Neural cell (in vitro differentiated cells): ENCODE results near the gene RPS6KA2. TPM values are rescaled to one million over a fixed set of nuclear protein-coding genes. Genes with fewer than 3 reads are reported as not detected.

Experiments used
- H2AFZ ChIP-seq: fragments of 200-600, 300-800 bp; sonication (generic), shearing (Covaris generic); 2 replicates; pipeline ENCODE4 v1.6.0; 2014; ENCODE audit warnings: low read depth, mild to moderate bottlenecking, antibody characterized with exemption, low read length, moderate library complexity
- H3F3A ChIP-seq: fragments of 200-600 bp; shearing (Covaris generic); 2 replicates; pipeline ENCODE4 v1.6.1; 2016; ENCODE audit warnings: mild to moderate bottlenecking, moderate library complexity, mixed read lengths, antibody characterized with exemption, low read length; ENCODE audit not compliant: insufficient read depth, poor library complexity, severe bottlenecking
- H3K27ac ChIP-seq: fragments of 200-600, 300-800 bp; sonication (generic), shearing (Covaris generic); 2 replicates; pipeline ENCODE4 v1.5.1; 2014; ENCODE audit warnings: mild to moderate bottlenecking, low read length, moderate library complexity
- H3K27me3 ChIP-seq: fragments of 300-800, 200-600 bp; sonication (generic), shearing (Covaris generic); 2 replicates; pipeline ENCODE4 v1.6.0; 2014; ENCODE audit warnings: mild to moderate bottlenecking, low read depth, low read length, moderate library complexity; ENCODE audit not compliant: insufficient read depth
- H3K36me3 ChIP-seq: fragments of 300-800, 200-600 bp; sonication (generic), shearing (Covaris generic); 2 replicates; pipeline ENCODE4 v1.5.1; 2014; ENCODE audit warnings: mild to moderate bottlenecking, antibody characterized with exemption, low read length, moderate library complexity; ENCODE audit not compliant: insufficient read depth
- H3K4me2 ChIP-seq: fragments of 300-800, 200-600 bp; sonication (generic), shearing (Covaris generic); 2 replicates; pipeline ENCODE4 v1.6.0; 2014; ENCODE audit warnings: mild to moderate bottlenecking, low read length
- H3K4me3 ChIP-seq: fragments of 300-800, 200-600 bp; sonication (generic), shearing (Covaris generic); 2 replicates; pipeline ENCODE4 v1.5.1; 2014; ENCODE audit warnings: mild to moderate bottlenecking, low read length, moderate library complexity
- H3K79me2 ChIP-seq: fragments of 200-600 bp; shearing (Covaris generic); replicated peaks from 2 replicates; pipeline ENCODE4 v1.6.0; 2014; ENCODE audit warnings: mild to moderate bottlenecking, low read length, moderate library complexity; ENCODE audit not compliant: insufficient read depth
- H3K9ac ChIP-seq: fragments of 300-800, 200-600 bp; sonication (generic), shearing (Covaris generic); 2 replicates; pipeline ENCODE4 v1.6.1; 2016; ENCODE audit warnings: mild to moderate bottlenecking, low read length, mixed read lengths
- H3K9me2 ChIP-seq: fragments of 200-600 bp; shearing (Covaris generic); 2 replicates; pipeline ENCODE4 v1.6.1; 2016; ENCODE audit warnings: mild to moderate bottlenecking, low read length, mixed read lengths; ENCODE audit not compliant: insufficient read depth
- H3K9me3 ChIP-seq: fragments of 200-600, 300-800 bp; sonication (generic), shearing (Covaris generic); 2 replicates; pipeline ENCODE4 v1.6.1; 2016; ENCODE audit warnings: mild to moderate bottlenecking, mixed run types, low read length, moderate library complexity, mixed read lengths
- H4K20me1 ChIP-seq: fragments of 200-600 bp; shearing (Covaris generic); 2 replicates; pipeline ENCODE4 v1.6.1; 2016; ENCODE audit warnings: mild to moderate bottlenecking, mixed run types; ENCODE audit not compliant: insufficient read depth
- EP300 ChIP-seq: fragments of 450-650 bp; conservative IDR thresholded peaks from 2 replicates; pipeline ENCODE4 v1.6.1; 2014; ENCODE audit warnings: antibody characterized with exemption, mild to moderate bottlenecking, moderate library complexity; ENCODE audit not compliant: poor library complexity, severe bottlenecking
- EZH2 ChIP-seq: fragments of 200-600, 300-800 bp; shearing (Covaris generic), sonication (generic); IDR thresholded peaks from 2 replicates; pipeline ENCODE4 v1.6.1; 2014; ENCODE audit warnings: antibody characterized with exemption, low read length, borderline replicate concordance, mild to moderate bottlenecking; ENCODE audit not compliant: insufficient read depth, poor library complexity, severe bottlenecking
- MXI1 ChIP-seq: fragments of 450-650 bp; conservative IDR thresholded peaks from 2 replicates; pipeline ENCODE4 v1.6.1; 2014; ENCODE audit warnings: antibody characterized with exemption, mild to moderate bottlenecking; ENCODE audit not compliant: poor library complexity, severe bottlenecking
- POLR2AphosphoS5 ChIP-seq: IDR thresholded peaks from 2 replicates; pipeline ENCODE4 v1.6.1; 2012
- RAD21 ChIP-seq: fragments of 450-650 bp; conservative IDR thresholded peaks from 2 replicates; pipeline ENCODE4 v1.6.1; 2014; ENCODE audit warnings: antibody characterized with exemption, mild to moderate bottlenecking, moderate library complexity
- SMC3 ChIP-seq: fragments of 450-650 bp; conservative IDR thresholded peaks from 2 replicates; pipeline ENCODE4 v1.6.1; 2014; ENCODE audit warnings: antibody characterized with exemption, mild to moderate bottlenecking, moderate library complexity; ENCODE audit not compliant: poor library complexity
- TAF1 ChIP-seq: IDR thresholded peaks from 2 replicates; pipeline ENCODE4 v1.6.1; 2012; ENCODE audit warnings: low read depth
- polyA plus RNA-seq: library from polyadenylated mRNA; depleted of rRNA; stranded (reverse); fragments of >200 nt; gene quantifications from 2 replicates; pipeline ENCODE4 v1.2.3, GENCODE V29; 2014
- TF ChIP-seq, protein P1 (sequence below): fragments of 450-650 bp; IDR thresholded peaks from 2 replicates; pipeline ENCODE4 v1.5.1; 2014; ENCODE audit warnings: antibody characterized with exemption, mild to moderate bottlenecking, moderate library complexity; ENCODE audit not compliant: poor library complexity, severe bottlenecking
- TF ChIP-seq, protein P2 (sequence below): IDR thresholded peaks from 2 replicates; pipeline ENCODE4 v1.6.1; 2012; ENCODE audit warnings: borderline replicate concordance

Gene RPS6KA2
- polyA plus RNA-seq, 1 donor from 2014 or later: 34.3 TPM

DNA sequence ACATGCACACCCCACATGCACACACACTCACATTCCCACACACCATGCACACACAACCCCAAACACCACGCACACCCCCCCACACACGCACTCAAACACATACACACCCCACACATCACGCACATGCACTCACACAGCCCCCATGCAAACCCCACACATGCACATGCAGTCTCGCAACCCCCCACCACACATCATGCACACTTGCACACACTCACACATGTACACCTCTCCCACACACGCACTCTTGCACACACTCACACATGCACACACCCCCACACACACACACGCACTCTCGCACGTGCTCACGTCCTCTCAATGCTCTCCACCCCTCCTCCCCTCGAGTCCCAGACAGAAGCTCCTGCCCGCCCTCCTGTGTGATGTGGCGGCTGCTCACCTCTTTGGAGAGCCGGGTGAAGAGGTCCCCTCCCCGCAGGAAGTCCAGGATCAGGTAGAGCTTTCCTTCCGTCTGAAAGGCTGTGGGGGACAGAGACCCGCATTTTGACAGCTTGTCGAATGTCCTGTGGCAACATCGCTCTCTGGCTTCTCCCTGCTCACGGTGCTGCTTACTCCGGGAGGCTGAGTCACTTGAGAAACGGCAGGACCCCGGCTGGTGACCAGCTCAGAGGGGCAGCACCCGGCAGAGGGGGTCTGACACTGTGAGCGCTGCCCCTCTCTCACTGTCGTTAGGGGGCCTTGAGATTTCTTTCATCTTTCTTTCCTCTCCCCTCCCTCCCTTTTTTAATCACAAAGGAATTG lies 119.1 kb downstream of the RPS6KA2 start:
- H3K27ac ChIP-seq: no peak overlapping the region
- H2AFZ ChIP-seq: no peak overlapping the region
- H4K20me1 ChIP-seq: no peaks in the 10 kb centered on the region
- peaks cover 6% of the 10 kb centered on the region for H3K36me3 ChIP-seq
- no peaks in the 10 kb centered on the region for H3K27me3 ChIP-seq
- H3K9ac ChIP-seq: no peak overlapping the region
- H3K79me2 ChIP-seq: no peaks in the 10 kb centered on the region
- H3K9me3 ChIP-seq: no peaks in the 10 kb centered on the region
- no peaks in the 10 kb centered on the region for H3F3A ChIP-seq
- H3K9me2 ChIP-seq: no peaks in the 10 kb centered on the region
- TF ChIP-seq, protein P1, sequence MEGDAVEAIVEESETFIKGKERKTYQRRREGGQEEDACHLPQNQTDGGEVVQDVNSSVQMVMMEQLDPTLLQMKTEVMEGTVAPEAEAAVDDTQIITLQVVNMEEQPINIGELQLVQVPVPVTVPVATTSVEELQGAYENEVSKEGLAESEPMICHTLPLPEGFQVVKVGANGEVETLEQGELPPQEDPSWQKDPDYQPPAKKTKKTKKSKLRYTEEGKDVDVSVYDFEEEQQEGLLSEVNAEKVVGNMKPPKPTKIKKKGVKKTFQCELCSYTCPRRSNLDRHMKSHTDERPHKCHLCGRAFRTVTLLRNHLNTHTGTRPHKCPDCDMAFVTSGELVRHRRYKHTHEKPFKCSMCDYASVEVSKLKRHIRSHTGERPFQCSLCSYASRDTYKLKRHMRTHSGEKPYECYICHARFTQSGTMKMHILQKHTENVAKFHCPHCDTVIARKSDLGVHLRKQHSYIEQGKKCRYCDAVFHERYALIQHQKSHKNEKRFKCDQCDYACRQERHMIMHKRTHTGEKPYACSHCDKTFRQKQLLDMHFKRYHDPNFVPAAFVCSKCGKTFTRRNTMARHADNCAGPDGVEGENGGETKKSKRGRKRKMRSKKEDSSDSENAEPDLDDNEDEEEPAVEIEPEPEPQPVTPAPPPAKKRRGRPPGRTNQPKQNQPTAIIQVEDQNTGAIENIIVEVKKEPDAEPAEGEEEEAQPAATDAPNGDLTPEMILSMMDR: no peak
- TF ChIP-seq EZH2: no peak
- no peak overlapping the region for H3K4me3 ChIP-seq
- no peak overlapping the region for H3K4me2 ChIP-seq

DNA sequence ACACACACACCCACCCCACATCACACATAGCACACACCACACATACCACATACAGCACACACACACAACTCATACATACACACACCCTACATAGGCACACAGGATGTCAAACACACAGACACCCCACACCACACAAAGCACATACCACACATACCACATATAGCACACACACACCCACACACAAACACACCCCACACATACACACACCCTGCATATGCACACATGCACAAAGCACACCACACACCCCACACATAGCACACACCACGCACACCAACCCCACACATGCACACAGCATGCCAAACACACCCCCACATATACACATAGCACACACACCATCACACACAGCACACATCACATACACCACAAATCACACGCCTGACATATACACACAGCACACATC lies 119.7 kb downstream of the RPS6KA2 start:
- Histone ChIP-seq H3K27ac (no peak overlapping the region), H3K9ac (no peak overlapping the region), H3F3A (no peaks in the 10 kb centered on the region), H3K27me3 (no peaks in the 10 kb centered on the region), H3K79me2 (no peaks in the 10 kb centered on the region), H3K4me2 (no peak overlapping the region), H3K9me3 (no peaks in the 10 kb centered on the region), H3K4me3 (no peak overlapping the region), H3K9me2 (no peaks in the 10 kb centered on the region), H4K20me1 (no peaks in the 10 kb centered on the region), H3K36me3 (peaks cover 6% of the 10 kb centered on the region), H2AFZ (no peak overlapping the region)
- TF ChIP-seq MXI1: no peak
- TF ChIP-seq SMC3: no peak
- TF ChIP-seq, protein P1: no peak
- TF ChIP-seq, protein P2, sequence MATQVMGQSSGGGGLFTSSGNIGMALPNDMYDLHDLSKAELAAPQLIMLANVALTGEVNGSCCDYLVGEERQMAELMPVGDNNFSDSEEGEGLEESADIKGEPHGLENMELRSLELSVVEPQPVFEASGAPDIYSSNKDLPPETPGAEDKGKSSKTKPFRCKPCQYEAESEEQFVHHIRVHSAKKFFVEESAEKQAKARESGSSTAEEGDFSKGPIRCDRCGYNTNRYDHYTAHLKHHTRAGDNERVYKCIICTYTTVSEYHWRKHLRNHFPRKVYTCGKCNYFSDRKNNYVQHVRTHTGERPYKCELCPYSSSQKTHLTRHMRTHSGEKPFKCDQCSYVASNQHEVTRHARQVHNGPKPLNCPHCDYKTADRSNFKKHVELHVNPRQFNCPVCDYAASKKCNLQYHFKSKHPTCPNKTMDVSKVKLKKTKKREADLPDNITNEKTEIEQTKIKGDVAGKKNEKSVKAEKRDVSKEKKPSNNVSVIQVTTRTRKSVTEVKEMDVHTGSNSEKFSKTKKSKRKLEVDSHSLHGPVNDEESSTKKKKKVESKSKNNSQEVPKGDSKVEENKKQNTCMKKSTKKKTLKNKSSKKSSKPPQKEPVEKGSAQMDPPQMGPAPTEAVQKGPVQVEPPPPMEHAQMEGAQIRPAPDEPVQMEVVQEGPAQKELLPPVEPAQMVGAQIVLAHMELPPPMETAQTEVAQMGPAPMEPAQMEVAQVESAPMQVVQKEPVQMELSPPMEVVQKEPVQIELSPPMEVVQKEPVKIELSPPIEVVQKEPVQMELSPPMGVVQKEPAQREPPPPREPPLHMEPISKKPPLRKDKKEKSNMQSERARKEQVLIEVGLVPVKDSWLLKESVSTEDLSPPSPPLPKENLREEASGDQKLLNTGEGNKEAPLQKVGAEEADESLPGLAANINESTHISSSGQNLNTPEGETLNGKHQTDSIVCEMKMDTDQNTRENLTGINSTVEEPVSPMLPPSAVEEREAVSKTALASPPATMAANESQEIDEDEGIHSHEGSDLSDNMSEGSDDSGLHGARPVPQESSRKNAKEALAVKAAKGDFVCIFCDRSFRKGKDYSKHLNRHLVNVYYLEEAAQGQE: no peak
- no peak for TF ChIP-seq POLR2AphosphoS5
- no peak for TF ChIP-seq EZH2
- TF ChIP-seq TAF1: no peak
- no peak for TF ChIP-seq RAD21
- TF ChIP-seq EP300: no peak
